GM12878 (cell line): ENCODE results near the gene CERKL. TPM values are rescaled to one million over a fixed set of nuclear protein-coding genes. Genes with fewer than 3 reads are reported as not detected.

Experiments
- ATAC-seq: fragments of 200-7000 bp; cut with Tn5 transposase; 3 replicates; pipeline ENCODE4 v1.9.1; 2020; ENCODE audit warnings: mild to moderate bottlenecking, moderate library complexity
- BruUV-seq: library from RNA; stranded (reverse); fragments of 400-500 nt; replicated peaks from 2 replicates; lab custom pipeline; 2021; lab: Mats Ljungman, UMichigan
- CTCF ChIA-PET: fragments of 300-600 bp; sonication (Branson Sonifier 250); formaldehyde crosslinking; extraction: SDS; loops from one replicate; lab custom pipeline; 2021; ENCODE audit warnings: inconsistent platforms; lab: Yijun Ruan, JAX
- POLR2A ChIA-PET: fragments of 350-600 bp; formaldehyde crosslinking; extraction: SDS; loops from one replicate; lab custom pipeline; 2021; ENCODE audit warnings: inconsistent platforms; lab: Charles Lee
- RAD21 ChIA-PET: fragments of 300-600 bp; sonication (Branson Sonifier 250); formaldehyde crosslinking; loops from one replicate; lab custom pipeline; 2023; ENCODE audit warnings: antibody characterized with exemption; ENCODE audit not compliant: unreplicated experiment; lab: Charles Lee
- SMC1A ChIA-PET: fragments of 300-600 bp; sonication (Branson Sonifier 250); formaldehyde crosslinking; loops from one replicate; lab custom pipeline; 2023; ENCODE audit not compliant: unreplicated experiment, uncharacterized antibody; lab: Charles Lee
- DNase-seq: peaks from one replicate; pipeline ENCODE4 v3.0.0-alpha.2; 2011; ENCODE audit warnings: low read depth, low spot score
- FAIRE-seq: peaks from 3 replicates; lab custom pipeline; 2011; peaks lifted over from hg19 to GRCh38; lab: Jason Lieb, UNC
- H2AFZ ChIP-seq: 2 replicates; pipeline ENCODE4 v1.6.0; 2011; ENCODE audit warnings: low read depth, low read length, control low read depth; ENCODE audit not compliant: control insufficient read depth
- H3K27ac ChIP-seq: 2 replicates; pipeline ENCODE4 v1.5.1; 2011; ENCODE audit warnings: control low read depth; ENCODE audit not compliant: control insufficient read depth, insufficient read depth
- H3K27me3 ChIP-seq, 2 experiments: replicated peaks in 1 of 2; 2 replicates each; pipeline versions ENCODE4 v1.6.0 to v1.6.1; 2011; ENCODE audit warnings: low read length in 1 of 2; ENCODE audit not compliant: control insufficient read depth in 2 of 2, insufficient read depth in 2 of 2
- H3K36me3 ChIP-seq, 2 experiments: 2 replicates each; pipeline ENCODE4 v1.5.1; 2011; ENCODE audit warnings: low read length in 1 of 2; ENCODE audit not compliant: control insufficient read depth in 2 of 2, insufficient read depth in 2 of 2
- H3K4me1 ChIP-seq: 2 replicates; pipeline ENCODE4 v1.6.1; 2011; ENCODE audit warnings: mild to moderate bottlenecking, low read length, moderate library complexity, mixed read lengths; ENCODE audit not compliant: control insufficient read depth, insufficient read depth
- H3K4me2 ChIP-seq: 2 replicates; pipeline ENCODE4 v1.6.0; 2011; ENCODE audit warnings: control low read depth; ENCODE audit not compliant: control insufficient read depth, insufficient read depth
- H3K4me3 ChIP-seq: fragments of 200-600 bp; sonication (generic); 2 replicates; pipeline ENCODE4 v1.5.1; 2016
- H3K79me2 ChIP-seq: 2 replicates; pipeline ENCODE4 v1.6.0; 2011; ENCODE audit warnings: low read length; ENCODE audit not compliant: control insufficient read depth, insufficient read depth
- H3K9ac ChIP-seq: 2 replicates; pipeline ENCODE4 v1.8.0; 2011; ENCODE audit warnings: low read length, control low read depth, mixed read lengths; ENCODE audit not compliant: control insufficient read depth, insufficient read depth
- H3K9me3 ChIP-seq: replicated peaks from 3 replicates; pipeline ENCODE4 v1.5.1; 2011; ENCODE audit warnings: mild to moderate bottlenecking, low read length; ENCODE audit not compliant: control insufficient read depth, insufficient read depth
- H4K20me1 ChIP-seq: 2 replicates; pipeline ENCODE4 v1.6.0; 2011; ENCODE audit not compliant: control insufficient read depth, insufficient read depth
- ATF2 ChIP-seq: IDR thresholded peaks from 2 replicates; pipeline ENCODE4 v1.6.1; 2012; ENCODE audit warnings: low read length, inconsistent platforms
- BMI1 ChIP-seq: fragments of 450-650 bp; IDR thresholded peaks from 2 replicates; pipeline ENCODE4 v1.6.1; 2016; ENCODE audit warnings: mild to moderate bottlenecking, moderate library complexity, borderline replicate concordance
- MEF2B ChIP-seq: fragments of 450-650 bp; IDR thresholded peaks from 2 replicates; pipeline ENCODE4 v1.6.1; 2018; ENCODE audit warnings: mild to moderate bottlenecking, moderate library complexity; ENCODE audit not compliant: partially characterized antibody, poor library complexity, severe bottlenecking
- RAD21 ChIP-seq: IDR thresholded peaks from 2 replicates; pipeline ENCODE4 v1.6.1; 2011; ENCODE audit warnings: mild to moderate bottlenecking, low read depth, low read length, moderate library complexity; ENCODE audit not compliant: insufficient read depth
- RELA ChIP-seq: fragments of 450-650 bp; IDR thresholded peaks from 2 replicates; pipeline ENCODE4 v1.8.0; 2014; ENCODE audit warnings: borderline replicate concordance; ENCODE audit not compliant: partially characterized antibody
- SMAD1 ChIP-seq: fragments of 450-650 bp; IDR thresholded peaks from 2 replicates; pipeline ENCODE4 v1.6.1; 2018; ENCODE audit warnings: mild to moderate bottlenecking, low read depth; ENCODE audit not compliant: partially characterized antibody
- TCF3 ChIP-seq: IDR thresholded peaks from 2 replicates; pipeline ENCODE4 v1.6.1; 2012; ENCODE audit warnings: low read depth, mild to moderate bottlenecking, low read length, borderline replicate concordance; ENCODE audit not compliant: insufficient read depth
- USF1 ChIP-seq: IDR thresholded peaks from 2 replicates; pipeline ENCODE4 v1.6.1; 2011; ENCODE audit warnings: borderline replicate concordance, low read depth, mild to moderate bottlenecking, moderate library complexity, mixed read lengths, low read length; ENCODE audit not compliant: insufficient read depth; ENCODE audit errors: extremely low read length
- YY1 ChIP-seq: IDR thresholded peaks from 2 replicates; pipeline ENCODE4 v1.6.1; 2011; ENCODE audit warnings: low read depth, mild to moderate bottlenecking, low read length
- WGBS: methylation state at CpG from one replicate; pipeline ENCODE4 v1.1.6; 2016; ENCODE audit warnings: low lambda C conversion rate; ENCODE audit not compliant: insufficient replicate concordance, insufficient coverage; ENCODE audit errors: missing lambda C conversion rate; 5-methylcytosine and 5-hydroxymethylcytosine counted together
- in situ Hi-C: fragments of 300-500 bp; cut with MboI; formaldehyde crosslinking; loops from 9 replicates; pipeline ENCODE4 v1.14.3; 2018; ENCODE audit warnings: mixed read lengths
- intact Hi-C: fragments of 100-400 bp; cut with micrococcal nuclease; formaldehyde crosslinking; loops from one replicate; pipeline ENCODE4 v1.14.2; 2022; ENCODE audit not compliant: unreplicated experiment
- polyA plus RNA-seq, 11 experiments: library from polyadenylated mRNA; depleted of rRNA in 4 of 11; unstranded in 6 of 11; stranded (reverse) in 5 of 11; fragments of >200 nt; fragmentation: Nextera tagmentation in 4 of 11; fragmentation: Illumina TruSeq in 1 of 11; extraction: Ambion mirVana in 4 of 11; extraction: Trizol in 1 of 11; gene quantifications; 1 replicate in 1 of 11; 2 replicates in 10 of 11; pipeline versions ENCODE4 v1.2.1 to v1.2.3, GENCODE V29; 2011 to 2016; ENCODE audit warnings: inconsistent platforms in 2 of 11, missing spikeins in 2 of 11, low read depth in 1 of 11
- total RNA-seq, 4 experiments: library from RNA; depleted of rRNA in 3 of 4; stranded (reverse); fragments of >200 nt in 3 of 4; fragmentation: Illumina TruSeq in 1 of 4; extraction: Trizol in 1 of 4; gene quantifications; 2 replicates each; pipeline versions ENCODE4 v1.2.1 to v1.2.3, GENCODE V29; 2013 to 2021

The CERKL gene
- total and polyA plus RNA-seq, 10 of the 15 experiments (the other 5 are each of a cell fraction or from before 2014, with no cell fraction given) = 0.05 to 23.0 (median 6.0) TPM; not detected in 2

- H3K27me3 ChIP-seq = no peaks in the 10 kb centered on the region
- no TSS peak for BruUV-seq
- no peaks in the 10 kb centered on the region for H3K79me2 ChIP-seq
- DNase-seq (no peak), ATAC-seq (no peak), FAIRE-seq (no peak)
- no peak for TF ChIP-seq ATF2
- no peak overlapping the region for H3K4me2 ChIP-seq
- H4K20me1 ChIP-seq = no peaks in the 10 kb centered on the region
- H3K36me3 ChIP-seq = no peaks in the 10 kb centered on the region
- intact Hi-C loops = no loop called here
- H3K27ac ChIP-seq = no peak overlapping the region
- H3K9ac ChIP-seq = no peak overlapping the region
- ChIA-PET CTCF (interaction anchor here (0.7 to 1.3 kb wide), 3 partner anchors 32 to 312 kb away, joined by 3 read pairs; no protein-coding TSS in a partner anchor), RAD21 (no interaction called here), POLR2A (no interaction called here), SMC1A (interaction anchor here (1.1 to 2.7 kb wide), 3 partner anchors 12 to 34 kb away, joined by 3 to 7 read pairs (median 4); partner anchors contain the start of gene CERKL)
- 0% methylated on average over 1 of the region's 1 CpG for WGBS
- H3K9me3 ChIP-seq = no peaks in the 10 kb centered on the region
- in situ Hi-C loops = no loop called here
- no peak overlapping the region for H2AFZ ChIP-seq
- H3K4me3 ChIP-seq = no peak overlapping the region
- H3K4me1 ChIP-seq = no peaks in the 10 kb centered on the region
Measured at GRCh38 chr2:181643151-181643550, 13.8 kb downstream of the CERKL start.

GRCh38 chr2:181642086-181642485 lies 14.8 kb downstream of the CERKL start:
- Histone ChIP-seq H3K27ac (no peak overlapping the region), H3K4me2 (no peak overlapping the region), H3K79me2 (no peaks in the 10 kb centered on the region), H3K4me3 (no peak overlapping the region), H3K9ac (no peak overlapping the region), H3K4me1 (no peaks in the 10 kb centered on the region), H3K36me3 (no peaks in the 10 kb centered on the region), H2AFZ (no peak overlapping the region), H3K9me3 (no peaks in the 10 kb centered on the region), H4K20me1 (no peaks in the 10 kb centered on the region), H3K27me3 (no peaks in the 10 kb centered on the region)
- in situ Hi-C loops (no loop called here), intact Hi-C loops (no loop called here)
- 38% methylated on average over 4 of the region's 4 CpGs for WGBS
- SMC1A ChIA-PET = interaction anchor here (0.7 to 2.7 kb wide), 11 partner anchors 11 to 338 kb away, joined by 3 to 8 read pairs (median 4); partner anchors contain the start of gene CERKL
- CTCF ChIA-PET = interaction anchor here (0.8 to 1.2 kb wide), 4 partner anchors 18 to 313 kb away, joined by 3 to 5 read pairs (median 4); no protein-coding TSS in a partner anchor
- RAD21 ChIA-PET = interaction anchor here (0.6 kb wide), 1 partner anchor 10 kb away, joined by 3 read pairs; no protein-coding TSS in a partner anchor
- POLR2A ChIA-PET = interaction anchor here (0.9 kb wide), 1 partner anchor 23 kb away, joined by 3 read pairs; no protein-coding TSS in a partner anchor
- no TSS peak for BruUV-seq
- FAIRE-seq (no peak), ATAC-seq (no peak), DNase-seq (no peak)
- no peak for TF ChIP-seq RELA
- no peak for TF ChIP-seq RAD21
- TF ChIP-seq TCF3 = no peak
- TF ChIP-seq YY1 = no peak
- no peak for TF ChIP-seq SMAD1
- TF ChIP-seq USF1 = no peak
- TF ChIP-seq MEF2B = no peak
- no peak for TF ChIP-seq BMI1
